ENCODE data around the gene TIGAR.

TIGAR gene

DNA sequence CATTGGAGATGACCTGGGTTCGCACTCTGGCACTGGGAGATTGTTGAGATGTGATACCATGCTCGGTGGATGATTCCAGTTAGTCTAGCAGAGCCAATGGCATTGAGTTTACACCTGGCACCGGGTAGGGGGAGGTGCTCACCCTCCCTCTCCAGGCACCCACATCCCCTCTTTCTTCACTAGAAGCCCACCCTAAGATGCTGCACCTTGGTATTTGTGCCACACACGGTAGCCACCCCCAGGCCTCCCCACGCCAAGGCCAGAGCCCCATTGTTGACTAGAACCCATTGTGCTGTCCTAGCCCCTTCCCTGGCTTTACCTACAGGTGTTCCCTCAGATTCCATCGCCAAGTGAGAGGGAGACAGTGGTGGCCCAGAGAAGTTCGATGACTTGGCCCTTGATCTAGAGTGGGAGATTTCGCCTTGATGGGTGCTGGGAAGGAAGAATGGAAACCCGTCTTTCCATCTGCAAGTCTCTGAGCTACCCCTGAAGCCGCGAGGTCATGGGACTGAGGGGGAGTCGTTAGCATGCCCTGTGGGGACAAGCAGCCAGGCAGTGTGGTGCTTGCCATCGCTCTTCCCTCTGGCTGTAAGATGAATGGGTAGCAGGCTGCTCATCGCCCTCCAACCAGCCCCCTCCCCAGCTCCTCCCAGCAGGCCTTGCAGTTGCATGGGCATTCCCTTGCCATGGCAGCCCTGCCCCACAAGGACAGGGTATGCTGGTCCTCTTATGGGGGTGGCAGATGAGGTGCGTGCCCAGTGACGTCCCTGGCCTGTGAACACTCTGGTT lies 38.7 kb upstream of the TIGAR start:
- no peak for DNase-seq

DNA sequence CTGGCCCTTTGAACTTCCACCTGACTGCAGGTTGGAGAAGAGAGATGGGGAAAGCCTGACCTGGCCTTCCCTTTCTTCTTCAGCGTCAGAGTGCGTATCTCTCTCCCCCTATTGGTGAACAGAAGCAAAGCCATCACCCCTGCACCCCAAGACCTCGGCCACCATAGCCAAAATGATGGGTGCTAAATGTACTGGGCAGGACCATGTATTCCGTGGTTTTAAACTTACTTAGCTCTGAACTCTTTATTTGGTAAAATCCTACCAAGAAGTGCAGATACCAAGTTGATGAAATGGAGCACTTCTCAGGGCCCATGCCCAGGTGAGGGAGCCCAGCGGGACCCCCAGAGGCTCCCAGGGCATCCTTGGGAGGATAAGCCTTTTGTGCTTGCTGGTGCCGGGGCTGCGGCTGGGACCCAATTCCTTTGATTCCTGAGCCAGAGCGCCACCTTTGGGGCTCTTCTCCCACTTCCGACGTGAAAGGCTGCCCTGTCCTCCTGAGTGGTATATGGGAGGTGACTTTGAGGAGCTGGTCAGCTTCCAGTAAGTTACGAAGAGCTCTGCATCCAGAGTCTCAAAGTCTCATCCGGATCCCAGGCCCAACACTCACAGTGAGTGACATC lies 38.0 kb upstream of the TIGAR start:
- DNase-seq: no peak

DNA sequence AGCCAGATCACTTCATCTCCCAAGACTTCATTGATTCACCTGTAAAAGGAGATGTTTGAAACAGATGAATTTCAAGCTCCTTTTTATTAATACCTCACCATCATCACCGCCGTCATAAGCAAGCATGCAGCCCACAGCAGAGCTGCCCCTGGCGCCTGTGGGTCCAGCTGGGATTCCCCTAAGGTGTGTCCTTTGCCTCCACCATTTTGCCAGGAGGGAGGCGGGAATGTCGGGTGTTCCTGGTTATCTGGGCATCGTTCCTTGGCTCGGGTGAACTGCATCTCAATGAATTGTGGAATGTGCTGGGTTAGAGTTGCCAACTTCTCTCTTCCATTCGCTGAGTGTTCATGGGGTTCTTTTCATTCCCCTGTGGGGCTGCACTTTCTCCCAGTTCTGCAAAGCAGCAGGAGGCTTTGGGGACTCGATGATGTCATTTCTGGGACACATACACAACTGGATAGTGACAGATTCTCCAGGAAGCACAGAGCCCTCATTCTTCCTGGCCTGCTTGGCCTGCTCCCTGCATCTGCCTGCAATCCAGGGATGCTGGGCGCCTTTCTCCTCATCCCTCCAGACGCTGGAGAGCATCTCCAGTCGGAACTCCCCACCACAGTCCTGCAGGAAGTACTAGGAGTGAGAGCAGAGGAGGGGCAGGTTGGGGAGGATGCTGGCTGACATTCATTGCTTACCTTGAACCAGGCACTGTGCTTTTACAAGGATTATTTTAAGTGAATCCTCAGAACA lies 37.3 kb upstream of the TIGAR start:
- DNase-seq: peak in 11 of 56 donors; percentile 23 to 62 (median 43)

DNA sequence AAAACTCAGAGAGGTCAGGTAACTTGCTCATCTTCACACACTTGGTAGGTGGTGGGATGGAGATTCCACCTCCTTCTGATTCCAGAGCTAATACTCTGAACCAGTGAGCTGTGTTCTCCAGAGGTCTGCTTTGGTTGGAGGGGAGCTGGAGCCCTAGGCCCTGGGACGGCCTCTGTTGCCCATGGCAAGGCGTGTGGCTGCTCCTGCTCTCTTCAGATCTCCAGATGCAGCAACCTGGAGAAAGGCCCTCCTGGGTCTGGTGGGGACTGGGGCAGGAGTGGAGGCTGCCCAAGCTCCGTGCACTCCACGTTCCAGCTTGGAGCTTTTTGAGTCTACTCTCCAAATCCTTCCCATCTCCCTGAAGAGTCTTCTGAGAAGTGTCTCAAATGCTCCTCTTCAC lies 36.7 kb upstream of the TIGAR start:
- no peak for DNase-seq

DNA sequence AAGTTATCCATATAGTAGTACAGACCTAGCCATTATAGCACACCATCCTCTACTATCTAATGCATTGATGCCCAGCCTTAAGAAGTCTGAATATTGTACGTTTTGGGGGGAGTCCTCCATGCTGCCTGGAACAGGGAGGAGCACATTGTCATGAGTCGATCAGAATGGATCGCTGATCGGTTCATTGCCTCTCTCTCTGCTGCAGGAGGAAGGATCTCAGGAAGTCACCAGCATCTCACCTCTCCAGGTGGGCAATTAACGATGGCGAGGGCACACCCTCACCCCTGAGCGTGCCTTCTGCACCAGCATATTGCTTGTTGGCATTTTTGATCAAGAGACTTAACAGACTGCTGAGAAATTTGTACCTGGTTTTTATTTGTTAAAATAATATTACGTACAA lies 35.9 kb upstream of the TIGAR start:
- no peak for DNase-seq

DNA sequence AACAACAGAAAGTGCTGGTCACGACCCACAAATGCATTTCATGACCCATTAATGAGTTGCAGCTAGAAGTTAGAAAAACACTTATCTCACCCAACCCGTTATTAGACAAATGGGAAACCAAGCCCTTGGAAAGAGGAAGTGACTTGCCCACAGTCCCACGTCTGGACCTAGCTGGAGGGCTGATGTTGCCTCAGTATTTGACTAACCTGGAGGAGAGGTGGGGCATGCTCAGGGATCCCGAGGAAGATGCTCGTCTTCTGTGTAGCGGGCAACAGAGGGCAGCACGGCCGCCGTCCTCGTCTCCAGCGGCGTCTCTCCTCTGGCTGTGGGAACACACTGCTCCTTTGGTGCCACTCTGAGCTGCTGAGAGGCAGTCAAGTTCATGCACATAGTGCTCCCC lies 34.8 kb upstream of the TIGAR start:
- no peak for DNase-seq

DNA sequence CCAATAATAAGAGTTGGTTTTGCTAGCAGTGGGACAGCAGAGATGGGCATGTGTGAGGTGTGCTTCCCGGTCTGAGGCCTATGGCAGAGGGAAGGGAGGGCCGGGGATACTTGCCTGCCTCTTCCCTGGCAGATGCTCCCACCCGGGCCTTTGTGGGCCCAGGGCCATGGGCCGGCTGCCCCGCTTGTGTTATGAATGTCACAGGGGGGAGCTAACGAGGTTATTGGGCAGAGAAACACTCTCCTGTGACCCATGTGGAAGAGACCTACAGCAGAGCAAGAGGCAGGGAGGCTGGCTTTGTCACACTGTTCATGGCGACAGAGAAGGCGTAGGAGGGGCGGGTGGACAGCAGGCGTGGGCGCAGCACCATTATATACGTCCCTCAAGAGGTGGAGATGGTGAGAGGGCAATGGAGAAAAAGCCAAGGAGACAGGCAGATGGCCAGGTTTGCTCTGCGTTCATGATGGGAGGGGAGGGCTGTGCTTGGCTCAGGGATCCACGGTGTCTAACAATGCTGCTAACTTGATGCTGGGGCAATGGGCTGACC lies 34.2 kb upstream of the TIGAR start:
- DNase-seq: no peak

DNA sequence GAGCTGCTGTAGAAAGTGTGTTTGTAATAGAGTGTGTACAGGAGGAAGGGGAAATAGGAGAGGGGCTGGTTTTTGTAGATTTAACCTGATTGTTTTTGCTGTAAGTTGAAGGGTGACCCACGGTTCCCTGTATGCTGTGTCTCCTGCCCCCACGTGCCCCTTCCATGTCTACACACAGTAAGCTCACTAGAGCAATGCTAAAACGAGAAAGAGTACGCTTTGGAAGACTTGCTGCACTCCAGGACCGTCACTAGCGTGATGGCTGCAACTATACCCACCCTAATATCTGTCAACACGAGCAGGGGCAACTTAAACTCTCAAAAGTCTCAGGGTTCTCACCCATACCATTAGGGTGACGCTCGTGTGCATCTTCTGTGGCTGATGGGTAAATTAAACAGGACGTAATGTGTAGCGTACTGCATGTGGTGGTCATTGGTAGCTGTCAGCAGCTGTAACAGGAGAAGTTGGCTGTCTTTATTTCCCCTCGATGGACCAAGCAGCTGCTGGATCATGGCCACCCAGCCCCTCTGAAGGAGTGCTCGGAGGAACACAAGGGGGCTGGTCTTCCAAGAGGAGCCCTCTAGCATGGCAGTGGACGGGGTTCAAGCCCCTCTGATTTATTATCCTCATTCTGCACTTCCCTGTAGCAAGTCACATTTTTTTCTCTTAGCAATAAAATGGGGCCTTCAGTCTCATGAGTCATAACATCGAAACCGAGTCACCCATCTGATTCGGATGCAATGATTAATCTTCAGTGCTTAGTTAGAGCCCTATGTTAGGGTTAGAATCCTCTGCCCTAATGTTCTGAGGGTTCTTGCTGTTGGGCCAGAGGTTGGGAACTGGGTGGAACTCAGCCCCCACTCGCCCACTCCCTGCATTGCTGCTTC lies 33.4 kb upstream of the TIGAR start:
- DNase-seq: no peak

DNA sequence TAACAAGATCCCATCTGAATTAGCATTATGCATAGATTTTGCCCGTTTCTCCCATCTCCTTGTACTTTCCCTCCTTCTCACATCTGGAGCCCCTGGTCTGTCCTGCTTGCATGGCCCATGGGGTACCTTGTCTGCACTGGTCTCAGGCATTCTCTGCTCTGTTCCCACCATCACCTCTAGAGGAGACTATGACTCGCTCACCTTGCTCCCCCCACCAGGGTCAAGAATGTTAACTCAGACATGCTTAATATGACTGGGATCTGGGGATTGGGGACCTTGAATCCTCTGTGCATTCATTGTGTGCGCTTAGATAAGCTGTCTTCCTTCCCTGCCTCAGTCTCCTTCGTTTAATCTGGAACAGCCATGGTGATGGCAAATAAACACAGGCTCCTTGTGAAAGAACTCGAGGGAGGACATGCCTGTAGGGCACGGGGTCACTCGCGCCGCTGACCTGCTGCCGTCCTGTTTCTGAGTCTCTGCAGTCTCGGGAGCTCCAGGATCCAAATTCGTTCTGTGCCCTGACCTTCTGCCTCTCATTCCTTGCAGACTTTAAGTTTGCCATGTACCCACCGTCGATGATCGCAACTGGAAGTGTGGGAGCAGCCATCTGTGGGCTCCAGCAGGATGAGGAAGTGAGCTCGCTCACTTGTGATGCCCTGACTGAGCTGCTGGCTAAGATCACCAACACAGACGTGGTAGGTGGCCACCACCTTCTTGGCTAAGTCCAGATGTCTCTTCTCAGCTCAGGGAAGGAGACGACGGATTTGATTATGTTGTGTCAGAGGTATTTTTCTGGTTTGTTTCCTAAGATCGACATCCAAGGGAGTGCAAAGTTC lies 32.5 kb upstream of the TIGAR start:
- DNase-seq: peak in 1 of 56 donors; percentile 25

DNA sequence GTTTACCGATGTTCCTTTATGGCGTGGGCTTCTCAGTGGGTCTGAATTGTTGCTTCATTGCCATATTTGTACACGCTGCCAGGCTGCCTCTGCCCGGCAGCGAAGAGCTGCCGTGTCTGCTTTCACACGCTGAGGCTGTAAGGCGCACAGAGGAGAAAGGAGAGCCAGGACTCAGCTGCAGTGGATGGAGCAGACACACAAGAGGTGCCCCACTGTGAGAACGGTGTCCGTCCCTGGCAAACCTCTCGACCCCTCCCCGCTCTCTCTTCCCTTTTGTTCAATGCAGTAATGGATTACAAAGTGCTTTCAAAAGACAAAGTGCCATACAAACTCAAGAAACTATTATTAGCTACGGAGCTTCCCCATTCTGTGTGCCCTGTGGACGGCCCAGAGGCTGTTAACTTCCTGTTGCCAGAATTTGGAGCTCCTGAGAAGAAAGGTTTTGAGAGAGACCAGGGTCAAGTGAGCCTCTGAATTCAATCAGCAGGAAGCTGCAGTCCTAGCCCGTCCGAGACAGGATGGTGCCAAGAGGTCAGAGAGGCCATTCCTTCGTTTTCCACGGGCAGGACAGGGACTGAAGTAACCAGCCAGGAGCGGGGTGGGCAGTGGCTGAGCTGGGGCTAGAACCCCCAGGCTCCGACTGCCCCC lies 31.7 kb upstream of the TIGAR start:
- peak in 8 of 56 donors; percentile 16 to 57 (median 28) for DNase-seq

DNA sequence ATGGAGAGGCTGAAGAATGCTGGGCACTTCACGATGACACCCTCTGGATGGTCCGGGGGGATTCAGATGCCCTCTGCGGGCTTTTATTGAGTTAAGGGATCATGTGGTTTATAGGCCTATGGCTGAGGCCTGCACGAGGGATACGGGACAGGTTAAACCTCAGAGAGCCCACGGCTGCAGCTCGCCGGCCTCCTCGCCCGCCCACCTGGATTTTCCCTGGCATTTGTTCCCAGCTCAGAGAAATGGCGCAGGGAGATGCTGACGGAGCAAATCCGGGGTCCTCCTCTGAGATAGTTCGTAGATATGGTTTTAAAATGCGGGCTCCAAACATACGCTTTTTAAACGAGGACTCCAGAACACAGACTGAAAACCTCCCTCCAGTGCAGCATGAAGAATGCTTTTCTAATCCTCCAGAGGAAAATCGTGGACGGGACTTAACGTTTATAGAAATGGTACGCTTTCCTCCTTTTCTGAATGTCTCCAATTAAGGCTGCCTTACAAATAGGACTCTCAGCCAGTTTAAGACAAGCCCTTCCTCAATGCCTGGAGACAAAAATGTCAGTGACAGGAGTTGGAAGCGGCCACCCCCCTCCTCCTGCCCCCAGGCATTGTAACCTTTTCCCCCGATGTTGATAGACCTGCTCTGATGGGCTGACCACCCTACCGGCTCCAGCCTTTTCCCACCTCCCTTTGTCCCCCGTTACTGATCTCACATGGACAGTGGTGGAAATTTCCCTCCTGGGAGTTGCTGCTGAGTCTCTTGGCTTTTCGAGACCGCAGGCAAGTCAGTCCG lies 30.8 kb upstream of the TIGAR start:
- DNase-seq: no peak

DNA sequence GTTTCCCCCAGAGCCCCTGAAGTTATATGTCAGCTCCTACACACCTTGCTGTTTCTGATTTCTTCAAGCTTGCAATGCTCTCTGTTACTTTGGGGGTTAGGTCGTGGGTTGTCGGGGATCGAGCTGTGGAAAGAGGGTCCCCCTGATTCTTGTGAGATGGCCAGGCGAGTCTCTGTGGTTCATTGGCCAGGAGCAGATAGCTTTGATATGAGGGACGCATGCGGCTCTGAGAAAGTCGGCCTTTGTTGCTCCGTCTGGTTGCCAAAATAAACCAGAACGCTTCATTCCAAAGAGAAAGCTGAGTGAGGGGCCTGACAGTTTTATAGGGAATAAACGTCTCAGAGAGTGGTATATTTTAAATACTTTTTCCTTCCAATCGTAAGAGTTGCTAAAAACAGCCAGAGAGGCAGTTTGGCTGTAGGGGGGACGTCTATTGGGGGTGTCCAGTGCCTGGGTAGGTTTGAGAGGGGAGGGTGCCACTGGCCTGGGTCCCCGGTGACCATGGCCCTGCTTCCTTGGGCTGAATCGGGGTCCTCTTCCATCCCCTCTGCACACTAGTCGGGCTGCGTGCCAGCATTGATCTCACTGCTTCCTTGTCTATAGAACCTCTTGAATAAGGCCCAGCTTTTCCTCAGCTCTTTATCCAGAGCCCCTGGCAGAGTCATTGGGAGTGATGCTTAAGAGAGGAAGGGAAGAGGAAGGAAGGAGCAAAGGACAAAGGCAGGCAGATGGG lies 28.5 kb upstream of the TIGAR start:
- no peak for DNase-seq

DNA sequence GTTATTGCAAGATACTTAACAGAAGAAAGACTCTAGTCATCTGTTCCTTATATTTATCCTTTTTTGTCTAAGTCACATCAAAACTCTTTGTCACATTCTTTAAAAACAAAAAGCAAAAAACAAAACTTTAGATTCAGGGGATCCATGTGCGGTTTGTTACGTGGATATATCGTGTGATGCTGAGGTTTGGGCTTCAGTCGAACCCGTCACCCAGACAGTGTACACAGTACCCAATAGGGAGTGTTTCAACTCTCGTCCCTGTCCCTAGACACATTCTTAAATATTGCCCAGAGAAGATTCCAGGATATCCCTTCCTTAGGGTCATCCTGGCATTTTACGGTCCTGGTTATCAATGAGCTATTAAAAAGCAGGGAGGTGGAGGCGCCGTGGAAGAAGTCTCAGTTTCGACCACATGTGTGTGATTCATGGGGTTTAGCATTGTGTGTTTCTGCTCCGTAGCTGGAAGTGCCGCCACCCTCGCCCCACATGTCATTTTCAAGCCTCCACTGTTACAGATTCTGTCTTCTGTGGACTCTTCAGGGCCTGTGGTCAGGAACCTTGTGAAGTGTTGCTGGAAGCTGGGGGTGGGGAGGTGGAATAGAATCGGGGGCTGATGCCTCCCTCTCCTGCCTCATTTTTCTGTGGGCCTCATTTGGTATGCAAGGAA lies 27.6 kb upstream of the TIGAR start:
- peak in 1 of 56 donors; percentile 52 for DNase-seq

DNA sequence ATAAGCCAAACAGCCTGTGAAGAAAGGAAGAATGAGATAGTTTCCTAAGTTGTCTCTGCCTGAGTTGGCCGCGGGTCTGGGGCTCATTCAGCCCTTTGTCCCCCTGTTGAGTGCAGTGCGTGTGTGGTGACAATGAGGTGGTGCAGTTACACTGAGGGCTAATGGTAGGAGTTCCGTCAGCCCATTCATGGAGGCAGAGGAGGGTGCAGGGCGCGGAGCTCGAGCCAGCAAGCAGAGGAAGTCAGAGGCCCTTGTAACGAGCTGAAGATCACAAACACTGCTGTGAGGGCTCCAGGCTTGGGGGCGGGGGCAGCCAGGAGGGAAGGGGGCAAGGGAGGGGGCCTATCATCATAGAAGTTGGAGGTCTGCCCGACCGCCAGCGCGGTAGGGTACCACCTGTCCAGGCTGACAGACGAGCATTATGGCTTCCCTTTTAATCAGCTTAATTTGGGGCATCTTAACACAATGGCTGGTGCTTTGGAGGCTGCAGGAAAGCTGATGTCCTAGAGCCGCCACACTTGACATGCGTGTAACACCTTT lies 27.0 kb upstream of the TIGAR start:
- DNase-seq: peak in 16 of 56 donors; percentile 24 to 71 (median 44)

DNA sequence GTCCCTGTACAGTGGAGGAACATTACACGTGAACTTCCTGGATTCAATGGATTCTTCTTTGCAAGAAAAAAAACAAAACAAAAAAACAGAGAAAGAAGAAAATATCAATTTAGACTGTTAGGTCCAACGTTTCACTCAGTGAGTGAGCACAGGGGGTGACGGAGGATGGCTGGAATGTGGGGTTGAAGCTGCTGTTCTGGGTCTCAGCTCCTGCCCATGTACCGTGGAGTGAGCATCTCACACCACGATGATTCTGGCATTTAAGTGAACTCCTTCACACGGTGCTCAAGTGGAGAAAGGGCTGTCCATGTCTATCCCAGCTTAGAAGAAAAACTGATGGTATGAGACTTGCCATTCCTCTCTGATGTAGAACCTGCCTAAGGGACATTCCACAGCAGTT lies 24.3 kb upstream of the TIGAR start:
- DNase-seq: no peak

DNA sequence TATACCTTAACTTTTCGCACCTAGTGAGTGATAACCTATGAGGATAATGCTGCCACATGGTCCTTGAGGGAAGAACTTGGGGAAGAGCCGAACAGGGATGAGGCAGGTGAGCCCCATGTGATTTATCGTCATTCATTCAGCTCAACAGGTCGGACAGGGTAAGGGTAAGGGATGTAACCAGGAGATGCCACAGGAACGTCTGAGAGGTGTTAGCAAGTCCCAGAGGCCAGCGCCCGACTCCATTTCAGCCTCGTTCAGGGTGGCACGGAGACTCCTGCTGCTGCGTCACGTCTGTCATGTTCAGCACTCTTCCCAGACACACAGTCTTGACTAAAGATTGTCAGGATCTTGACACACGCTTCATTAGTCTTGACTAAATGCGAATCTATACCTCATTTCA lies 23.4 kb upstream of the TIGAR start:
- no peak for DNase-seq

DNA sequence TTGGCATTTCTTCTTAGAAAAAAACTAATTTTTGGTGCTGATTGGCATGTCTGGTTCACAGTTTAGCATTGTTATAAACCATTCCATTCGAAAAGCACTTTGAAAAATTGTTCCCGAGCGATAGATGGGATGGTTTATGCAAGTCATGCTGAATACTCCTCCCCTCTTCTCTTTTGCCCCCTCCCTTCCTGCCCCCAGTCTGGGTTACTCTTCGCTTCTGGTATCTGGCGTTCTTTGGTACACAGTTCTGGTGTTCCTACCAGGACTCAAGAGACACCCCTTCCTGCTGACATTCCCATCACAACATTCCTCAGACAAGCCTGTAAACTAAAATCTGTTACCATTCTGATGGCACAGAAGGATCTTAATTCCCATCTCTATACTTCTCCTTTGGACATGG lies 20.1 kb upstream of the TIGAR start:
- DNase-seq: no peak

All from amygdala (tissue), 56 donors.